HCT116 (cell line): ENCODE data around the gene DCTD. TPM values are rescaled to one million over a fixed set of nuclear protein-coding genes. Genes with fewer than 3 reads are reported as not detected.

Experiments
- ATAC-seq: fragments of 200-7000 bp; cut with Tn5 transposase; 2 replicates; pipeline ENCODE4 v1.9.1; 2020; ENCODE audit warnings: mild to moderate bottlenecking, moderate library complexity
- BruUV-seq: library from RNA; stranded (reverse); fragments of 400-500 nt; replicated peaks from 2 replicates; lab custom pipeline; 2021; lab: Mats Ljungman, UMichigan
- CTCF ChIA-PET: fragments of 300-600 bp; sonication (Branson Sonifier 250); formaldehyde crosslinking; loops from one replicate; lab custom pipeline; 2021; ENCODE audit warnings: antibody characterized with exemption; lab: Charles Lee
- POLR2A ChIA-PET: fragments of 300-600, 350-600 bp; sonication (Branson Sonifier 250); formaldehyde crosslinking; loops from one replicate; lab custom pipeline; 2021; ENCODE audit warnings: antibody characterized with exemption; lab: Charles Lee
- RAD21 ChIA-PET, 2 experiments: fragments of 300-600 bp; sonication (Branson Sonifier 250); formaldehyde crosslinking; loops; one replicate each; lab custom pipeline; 2023; ENCODE audit warnings: low total read pairs in 2 of 2; ENCODE audit not compliant: uncharacterized antibody in 2 of 2, unreplicated experiment in 2 of 2, low non-redundant PET in 1 of 2; lab: Charles Lee
- DNase-seq: peaks from one replicate; pipeline ENCODE4 v3.0.0-alpha.2; 2010; ENCODE audit warnings: low read depth, low spot score
- H2AFZ ChIP-seq: fragments of 200-600 bp; shearing (Covaris generic), sonication (generic); 2 replicates; pipeline ENCODE4 v1.6.1; 2017; ENCODE audit warnings: low read depth, mixed run types, mixed read lengths, antibody characterized with exemption, low read length; ENCODE audit not compliant: poor library complexity, severe bottlenecking
- H3K27ac ChIP-seq: 2 replicates; pipeline ENCODE4 v1.5.1; 2012; ENCODE audit warnings: low read depth, low read length
- H3K27me3 ChIP-seq: fragments of 200-600 bp; sonication (generic); 2 replicates; pipeline ENCODE4 v1.6.1; 2016; ENCODE audit warnings: mixed run types, low read length, mixed read lengths; ENCODE audit not compliant: insufficient read depth
- H3K36me3 ChIP-seq, 2 experiments: fragments of 200-500 bp in 1 of 2; fragments of 200-600 bp in 1 of 2; sonication (Bioruptor generic) in 1 of 2; sonication (generic) in 1 of 2; 2 replicates each; pipeline versions ENCODE4 v1.5.1 to v1.6.1; 2014 to 2016; ENCODE audit warnings: low read length in 2 of 2, inconsistent platforms in 1 of 2, mixed read lengths in 1 of 2, mixed run types in 1 of 2; ENCODE audit not compliant: insufficient read depth in 2 of 2, control insufficient read depth in 1 of 2
- H3K4me1 ChIP-seq, 2 experiments: fragments of 200-600 bp in 1 of 2; sonication (generic) in 1 of 2; 2 replicates each; pipeline versions ENCODE4 v1.5.1 to v1.6.1; 2012 to 2017; ENCODE audit warnings: low read length in 2 of 2, inconsistent platforms in 1 of 2, mild to moderate bottlenecking in 1 of 2, mixed read lengths in 1 of 2, mixed run types in 1 of 2, moderate library complexity in 1 of 2; ENCODE audit not compliant: insufficient read depth in 2 of 2, control insufficient read depth in 1 of 2
- H3K4me2 ChIP-seq: fragments of 200-600 bp; sonication (generic); 2 replicates; pipeline ENCODE4 v1.6.1; 2017; ENCODE audit warnings: mixed run types, low read length, mixed read lengths
- H3K4me3 ChIP-seq, 2 experiments: fragments of 200-600 bp in 1 of 2; sonication (generic) in 1 of 2; replicated peaks in 1 of 2; 2 replicates each; pipeline ENCODE4 v1.5.1; 2011 to 2016; ENCODE audit warnings: low read length in 2 of 2, control low read depth in 1 of 2, low read depth in 1 of 2, mild to moderate bottlenecking in 1 of 2, mixed read lengths in 1 of 2, mixed run types in 1 of 2
- H3K79me2 ChIP-seq: fragments of 200-600 bp; sonication (generic); 2 replicates; pipeline ENCODE4 v1.6.1; 2017; ENCODE audit warnings: mild to moderate bottlenecking, mixed run types, low read length, moderate library complexity, mixed read lengths; ENCODE audit not compliant: insufficient read depth
- H3K9ac ChIP-seq: fragments of 200-600 bp; sonication (generic); 2 replicates; pipeline ENCODE4 v1.6.1; 2016; ENCODE audit warnings: low read length, mixed read lengths
- H3K9me2 ChIP-seq: fragments of 200-600 bp; sonication (generic), shearing (Covaris generic); 2 replicates; pipeline ENCODE4 v1.6.1; 2017; ENCODE audit warnings: mixed run types, mild to moderate bottlenecking, moderate library complexity; ENCODE audit not compliant: insufficient read depth
- H3K9me3 ChIP-seq, 2 experiments: fragments of 200-500 bp in 1 of 2; fragments of 200-600 bp in 1 of 2; sonication (Bioruptor generic) in 1 of 2; sonication (generic) in 1 of 2; 2 replicates each; pipeline ENCODE4 v1.6.1; 2014 to 2017; ENCODE audit warnings: low read length in 2 of 2, mixed read lengths in 2 of 2, inconsistent platforms in 1 of 2, low read depth in 1 of 2, mild to moderate bottlenecking in 1 of 2, mixed run types in 1 of 2, moderate library complexity in 1 of 2; ENCODE audit not compliant: control insufficient read depth in 1 of 2, insufficient read depth in 1 of 2
- H4K20me1 ChIP-seq: fragments of 200-600 bp; sonication (generic), shearing (Covaris generic); 2 replicates; pipeline ENCODE4 v1.6.1; 2017; ENCODE audit warnings: mixed run types, mild to moderate bottlenecking, moderate library complexity; ENCODE audit not compliant: insufficient read depth
- POLR2A ChIP-seq: IDR thresholded peaks from 2 replicates; pipeline ENCODE4 v1.7.0; 2011; ENCODE audit warnings: borderline replicate concordance; ENCODE audit not compliant: insufficient read depth, insufficient read length; ENCODE audit errors: extremely low read depth
- POLR2AphosphoS5 ChIP-seq: IDR thresholded peaks from 2 replicates; pipeline ENCODE4 v1.6.1; 2011; ENCODE audit warnings: mild to moderate bottlenecking, low read depth, low read length, moderate library complexity
- RAD21 ChIP-seq: IDR thresholded peaks from 2 replicates; pipeline ENCODE4 v1.6.1; 2012; ENCODE audit warnings: low read depth, mild to moderate bottlenecking
- SIN3A ChIP-seq: IDR thresholded peaks from 2 replicates; pipeline ENCODE4 v1.6.1; 2012; ENCODE audit warnings: low read depth
- SRF ChIP-seq: IDR thresholded peaks from 2 replicates; pipeline ENCODE4 v1.6.1; 2012; ENCODE audit warnings: low read depth
- TCF7L2 ChIP-seq: IDR thresholded peaks from 2 replicates; pipeline ENCODE4 v1.7.0; 2011; ENCODE audit warnings: borderline replicate concordance, inconsistent platforms; ENCODE audit not compliant: insufficient read depth, insufficient read length; ENCODE audit errors: extremely low read depth
- YY1 ChIP-seq: IDR thresholded peaks from 2 replicates; pipeline ENCODE4 v1.6.1; 2011; ENCODE audit warnings: low read length, low read depth, moderate library complexity, mild to moderate bottlenecking; ENCODE audit not compliant: insufficient replicate concordance; ENCODE audit errors: extremely low read depth
- ZNF274 ChIP-seq: fragments of 200-500 bp; sonication (Bioruptor generic); IDR thresholded peaks from 2 replicates; pipeline ENCODE4 v1.6.1; 2014; ENCODE audit warnings: mild to moderate bottlenecking, low read depth, low read length, inconsistent platforms
- intact Hi-C: fragments of 100-400 bp; cut with micrococcal nuclease; formaldehyde crosslinking; loops from 2 replicates; pipeline ENCODE4 v1.10.0; 2022
- total RNA-seq: library from RNA; stranded (reverse); gene quantifications from one replicate; pipeline ENCODE4 v1.2.1, GENCODE V29; 2021; ENCODE audit not compliant: unreplicated experiment
- TF ChIP-seq, protein P1 (sequence below): IDR thresholded peaks from 2 replicates; pipeline ENCODE4 v1.6.1; 2012

The DCTD gene
- total RNA-seq, 1 experiment from 2014 or later: 96.3 TPM

DNA sequence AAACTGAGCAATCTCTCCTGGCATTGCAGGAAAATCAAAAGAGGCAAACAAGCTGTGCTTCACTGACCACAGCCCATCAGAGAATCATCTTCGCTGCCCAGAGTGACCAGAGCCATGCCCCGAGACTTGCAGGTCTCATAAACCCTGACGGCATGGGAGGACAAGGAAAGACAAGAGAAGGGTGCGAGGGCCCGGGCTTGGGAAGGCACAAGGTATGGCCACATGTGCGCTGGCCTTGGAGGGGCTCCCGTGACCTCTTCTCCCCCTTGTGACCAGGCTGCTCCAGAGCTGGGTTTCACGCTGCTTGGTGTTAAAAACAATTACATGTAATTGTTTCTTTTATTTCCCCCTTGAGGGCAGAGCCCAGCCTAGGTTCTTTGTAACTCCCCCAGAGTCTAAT lies 20.8 kb downstream of the DCTD start:
- Histone ChIP-seq H3K27me3 (no peaks in the 10 kb centered on the region), H2AFZ (no peak overlapping the region), H3K4me3 (no peak overlapping the region), H3K9me2 (no peaks in the 10 kb centered on the region), H3K9me3 (no peaks in the 10 kb centered on the region), H3K4me2 (no peak overlapping the region), H3K4me1 (no peaks in the 10 kb centered on the region), H3K27ac (no peak overlapping the region), H3K36me3 (peaks cover 27 to 29% of the 10 kb centered on the region in 2 experiments; a peak in 3 of 4 replicates), H3K79me2 (peaks cover 31% of the 10 kb centered on the region), H3K9ac (no peak overlapping the region), H4K20me1 (0 out of 2 replicates have a peak, but pooled peaks cover 5% of the 10 kb centered on the region)
- CTCF ChIA-PET: no interaction called here
- RAD21 ChIA-PET: no interaction called here
- TF ChIP-seq SIN3A: no peak
- no peak for TF ChIP-seq POLR2A
- intact Hi-C loops: no loop called here
- POLR2A ChIA-PET: no interaction called here
- BruUV-seq: no TSS peak
- no peak for DNase-seq
- no peak for ATAC-seq

DNA sequence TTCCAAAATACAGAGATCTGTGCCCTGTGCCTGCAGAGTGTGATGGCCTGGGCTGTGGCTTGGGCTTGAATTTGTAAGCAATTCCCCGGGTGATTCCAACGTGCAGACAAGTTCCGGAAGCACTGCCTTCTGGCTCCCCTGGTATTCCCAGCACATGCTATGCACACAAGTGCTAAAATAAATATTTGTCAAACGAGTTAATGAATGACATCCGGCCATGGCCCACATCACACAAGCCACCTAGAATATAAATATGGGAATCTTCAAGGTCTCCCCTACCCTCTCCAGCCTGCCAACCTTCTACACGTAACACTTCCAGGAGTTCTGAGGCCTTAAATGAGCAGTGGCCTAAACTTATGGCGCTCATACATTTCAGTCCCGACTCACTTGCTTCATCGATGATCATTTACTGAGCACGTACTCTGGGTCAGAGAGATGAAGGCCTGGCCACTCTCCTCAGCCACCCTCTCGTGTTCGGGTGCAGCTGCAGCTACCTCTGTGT lies 21.3 kb downstream of the DCTD start:
- no peak for ATAC-seq

More for the DNA sequence above, 21.3 kb downstream of the DCTD start:
- no peak overlapping the region for H3K4me3 ChIP-seq
- 0 out of 2 replicates have a peak, but pooled peaks cover 5% of the 10 kb centered on the region for H4K20me1 ChIP-seq
- no peak overlapping the region for H3K4me2 ChIP-seq
- no peak overlapping the region for H3K9ac ChIP-seq
- no peaks in the 10 kb centered on the region for H3K9me3 ChIP-seq
- H3K9me2 ChIP-seq: no peaks in the 10 kb centered on the region
- intact Hi-C loops: no loop called here
- H3K4me1 ChIP-seq: no peaks in the 10 kb centered on the region
- ChIA-PET POLR2A (no interaction called here), CTCF (no interaction called here), RAD21 (no interaction called here)
- no peak overlapping the region for H3K27ac ChIP-seq
- no peak for TF ChIP-seq RAD21
- TF ChIP-seq YY1: no peak
- TF ChIP-seq POLR2AphosphoS5: no peak
- no peak for TF ChIP-seq TCF7L2
- TF ChIP-seq ZNF274: no peak
- no peak for TF ChIP-seq POLR2A
- no peak for TF ChIP-seq SRF
- TF ChIP-seq, protein P1, sequence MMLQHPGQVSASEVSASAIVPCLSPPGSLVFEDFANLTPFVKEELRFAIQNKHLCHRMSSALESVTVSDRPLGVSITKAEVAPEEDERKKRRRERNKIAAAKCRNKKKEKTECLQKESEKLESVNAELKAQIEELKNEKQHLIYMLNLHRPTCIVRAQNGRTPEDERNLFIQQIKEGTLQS: no peak
- peaks cover 28% of the 10 kb centered on the region in 2 experiments; a peak in 3 of 4 replicates for H3K36me3 ChIP-seq
- BruUV-seq: no TSS peak
- H3K79me2 ChIP-seq: peaks cover 31% of the 10 kb centered on the region
- no peak for DNase-seq
- no peak overlapping the region for H2AFZ ChIP-seq
- no peaks in the 10 kb centered on the region for H3K27me3 ChIP-seq
